Tibial nerve (tissue), 4 donors: ENCODE results near the gene PTPN3. TPM values are rescaled to one million over a fixed set of nuclear protein-coding genes. Genes with fewer than 3 reads are reported as not detected.

ENCODE experiments used
- DNase-seq, 2 donors: peaks; one replicate each; pipeline ENCODE4 v3.0.0-alpha.2; 2019; ENCODE audit warnings: low spot score in 2 of 2
- H3K27ac ChIP-seq, 4 donors: fragments of 200-600 bp; sonication (generic) in 3 of 4; one replicate each; pipeline ENCODE4 v1.5.1; 2017 to 2019; ENCODE audit warnings: mild to moderate bottlenecking in 1 of 4
- H3K27me3 ChIP-seq, 2 donors: fragments of 200-600 bp; sonication (generic) in 1 of 2; one replicate each; pipeline versions ENCODE4 v1.5.1 to v1.6.0; 2017 to 2019
- H3K36me3 ChIP-seq, 3 donors: fragments of 200-600 bp; sonication (generic); one replicate each; pipeline ENCODE4 v1.5.1; 2018 to 2019
- H3K4me1 ChIP-seq, 4 donors: fragments of 200-600 bp; sonication (generic) in 3 of 4; one replicate each; pipeline ENCODE4 v1.5.1; 2017 to 2019
- H3K4me3 ChIP-seq, 4 donors: fragments of 200-600 bp; sonication (generic) in 3 of 4; one replicate each; pipeline ENCODE4 v1.5.1; 2017 to 2019; ENCODE audit warnings: mild to moderate bottlenecking in 1 of 4, moderate library complexity in 1 of 4
- H3K9me3 ChIP-seq, 4 donors: fragments of 200-600 bp; sonication (generic) in 3 of 4; one replicate each; pipeline ENCODE4 v1.5.1; 2017 to 2019
- CTCF ChIP-seq, 5 experiments: fragments of 200-600 bp in 3 of 5; fragments of 450-650 bp in 2 of 5; sonication (generic) in 3 of 5; IDR thresholded peaks; one replicate each; pipeline ENCODE4 v1.5.1; 2016 to 2019; ENCODE audit warnings: antibody characterized with exemption in 5 of 5, mild to moderate bottlenecking in 3 of 5, moderate library complexity in 2 of 5
- EP300 ChIP-seq, 2 donors: sonication (generic); formaldehyde crosslinking; IDR thresholded peaks; one replicate each; pipeline ENCODE4 v1.6.1; 2017; ENCODE audit warnings: antibody characterized with exemption in 2 of 2, mild to moderate bottlenecking in 1 of 2
- POLR2A ChIP-seq, 2 donors: fragments of 450-650 bp; IDR thresholded peaks; one replicate each; pipeline ENCODE4 v1.6.1; 2017; ENCODE audit warnings: antibody characterized with exemption in 2 of 2, mild to moderate bottlenecking in 2 of 2, moderate library complexity in 2 of 2
- WGBS, 2 donors: methylation state at CpG; one replicate each; pipeline ENCODE4 v1.1.5; 2018; 5-methylcytosine and 5-hydroxymethylcytosine counted together
- total RNA-seq, 4 donors: library from RNA; depleted of rRNA; stranded (reverse); fragments of >200 nt; gene quantifications; one replicate each; pipeline ENCODE4 v1.1.0, GENCODE V29; 2016

Gene PTPN3
- total RNA-seq, 4 donors from 2014 or later, result 1.3 to 3.3 (median 1.8) TPM

- Histone ChIP-seq H3K4me3 (no peak overlapping the region), H3K36me3 (no peaks in the 10 kb centered on the region)
- TF ChIP-seq POLR2A (IDR thresholded peaks at IDR 0.05) (no peak), CTCF (IDR thresholded peaks at IDR 0.05) (no peak), EP300 (IDR thresholded peaks at IDR 0.05) (no peak)
Observed at GRCh38 chr9:109408759-109409462, 89.2 kb downstream of the PTPN3 start.

GRCh38 chr9:109403766-109404320 lies 94.3 kb downstream of the PTPN3 start:
- H3K9me3 ChIP-seq, result no peaks in the 10 kb centered on the region
- no peak overlapping the region for H3K27ac ChIP-seq
- H3K27me3 ChIP-seq, result no peaks in the 10 kb centered on the region
- no peaks in the 10 kb centered on the region for H3K36me3 ChIP-seq
- WGBS, 2 donors, result 32 to 50% methylated on average over 5 of the region's 5 CpGs
- TF ChIP-seq EP300 (IDR thresholded peaks at IDR 0.05) (no peak), CTCF (IDR thresholded peaks at IDR 0.05) (no peak), POLR2A (IDR thresholded peaks at IDR 0.05) (no peak)
- no peak for DNase-seq
- H3K4me3 ChIP-seq, result no peak overlapping the region
- peaks cover 0 to 8% (median 0%) of the 10 kb centered on the region in 4 donors for H3K4me1 ChIP-seq

More at GRCh38 chr9:109408759-109409462, 89.2 kb downstream of the PTPN3 start:
- Histone ChIP-seq H3K27ac (no peak overlapping the region), H3K27me3 (no peaks in the 10 kb centered on the region), H3K9me3 (no peaks in the 10 kb centered on the region), H3K4me1 (no peaks in the 10 kb centered on the region)
- WGBS, 2 donors, result 77 to 78% methylated on average over 6 of the region's 6 CpGs
- DNase-seq, result no peak

GRCh38 chr9:109403116-109403515 lies 95.0 kb downstream of the PTPN3 start:
- H3K36me3 ChIP-seq, result no peaks in the 10 kb centered on the region
- H3K4me3 ChIP-seq, result no peak overlapping the region
- no peak overlapping the region for H3K27ac ChIP-seq
- TF ChIP-seq EP300 (IDR thresholded peaks at IDR 0.05), result no peak
- no peak for TF ChIP-seq POLR2A (IDR thresholded peaks at IDR 0.05)
- TF ChIP-seq CTCF (IDR thresholded peaks at IDR 0.05), result no peak
- no peak for DNase-seq
- H3K9me3 ChIP-seq, result no peaks in the 10 kb centered on the region
- H3K27me3 ChIP-seq, result no peaks in the 10 kb centered on the region
- H3K4me1 ChIP-seq, result peaks cover 0 to 8% (median 0%) of the 10 kb centered on the region in 4 donors
- 38 to 46% methylated on average over 2 of the region's 2 CpGs for WGBS, 2 donors

- 52 to 64% methylated on average over 4 of the region's 4 CpGs for WGBS, 2 donors
- Histone ChIP-seq H3K27ac (no peak overlapping the region), H3K4me3 (no peak overlapping the region), H3K4me1 (peaks cover 0 to 8% (median 0%) of the 10 kb centered on the region in 4 donors), H3K36me3 (no peaks in the 10 kb centered on the region), H3K27me3 (no peaks in the 10 kb centered on the region), H3K9me3 (no peaks in the 10 kb centered on the region)
- DNase-seq, result no peak
- TF ChIP-seq CTCF (IDR thresholded peaks at IDR 0.05), result no peak
- TF ChIP-seq POLR2A (IDR thresholded peaks at IDR 0.05), result no peak
- TF ChIP-seq EP300 (IDR thresholded peaks at IDR 0.05), result no peak
Observed at GRCh38 chr9:109401990-109402318, 96.2 kb downstream of the PTPN3 start.

- TF ChIP-seq POLR2A (IDR thresholded peaks at IDR 0.05) (no peak), CTCF (IDR thresholded peaks at IDR 0.05) (peak; percentile 35 to 54 (median 43))
- WGBS, 2 donors, result 56 to 64% methylated on average over 13 of the region's 13 CpGs
- DNase-seq, result peak in 1 of 2 donors; percentile 10
Observed at GRCh38 chr9:109401169-109401989, 96.7 kb downstream of the PTPN3 start.

More at GRCh38 chr9:109401169-109401989, 96.7 kb downstream of the PTPN3 start:
- H3K4me3 ChIP-seq, result no peak overlapping the region
- H3K36me3 ChIP-seq, result no peaks in the 10 kb centered on the region
- H3K27ac ChIP-seq, result no peak overlapping the region
- no peaks in the 10 kb centered on the region for H3K9me3 ChIP-seq
- peaks cover 0 to 8% (median 0%) of the 10 kb centered on the region in 4 donors for H3K4me1 ChIP-seq
- H3K27me3 ChIP-seq, result no peaks in the 10 kb centered on the region
